Caco-2 (cell line): ENCODE data around the gene NUP153. TPM values are rescaled to one million over a fixed set of nuclear protein-coding genes. Genes with fewer than 3 reads are reported as not detected.
A peak's percentile ranks its signal among the peaks of the same experiment; 100 is the strongest.

ENCODE experiments used
- BruUV-seq: library from RNA; stranded (reverse); fragments of 400-500 nt; replicated peaks from 2 replicates; lab custom pipeline; 2021; lab: Mats Ljungman, UMichigan
- CTCF ChIA-PET: fragments of 300-600 bp; sonication (Branson Sonifier 250); formaldehyde crosslinking; loops from one replicate; lab custom pipeline; 2022; ENCODE audit warnings: antibody characterized with exemption; lab: Charles Lee
- POLR2A ChIA-PET: fragments of 300-600 bp; sonication (Branson Sonifier 250); formaldehyde crosslinking; loops from one replicate; lab custom pipeline; 2022; ENCODE audit warnings: antibody characterized with exemption; lab: Charles Lee
- DNase-seq, 2 experiments: peaks; one replicate each; pipeline versions ENCODE4 v3.0.0 to v3.0.0-alpha.2; 2020 to 2022
- H3K27me3 ChIP-seq: replicated peaks from 2 replicates; pipeline ENCODE4 v1.6.0; 2011; ENCODE audit warnings: low read length; ENCODE audit not compliant: control insufficient read depth, insufficient read depth
- H3K36me3 ChIP-seq: 2 replicates; pipeline ENCODE4 v1.5.1; 2011; ENCODE audit warnings: low read length; ENCODE audit not compliant: control insufficient read depth, insufficient read depth
- H3K4me1 ChIP-seq: fragments of 250-450 bp; sonication (Bioruptor Pico); 2 replicates; pipeline ENCODE4 v1.5.1; 2020; ENCODE audit warnings: mild to moderate bottlenecking
- H3K4me3 ChIP-seq: 2 replicates; pipeline ENCODE4 v1.5.1; 2011; ENCODE audit warnings: low read depth, mild to moderate bottlenecking, control low read depth, low read length
- H3K9me3 ChIP-seq: fragments of 250-450 bp; sonication (Bioruptor Pico); 2 replicates; pipeline ENCODE4 v1.5.1; 2020; ENCODE audit warnings: mild to moderate bottlenecking, moderate library complexity
- H3K27ac Mint-ChIP-seq: one replicate; pipeline ENCODE4 v1.8.0; 2022; ENCODE audit warnings: mixed read lengths; ENCODE audit not compliant: unreplicated experiment
- H3K27me3 Mint-ChIP-seq: one replicate; pipeline ENCODE4 v1.8.0; 2022; ENCODE audit warnings: mixed read lengths; ENCODE audit not compliant: insufficient read depth, unreplicated experiment
- H3K36me3 Mint-ChIP-seq: one replicate; pipeline ENCODE4 v1.8.0; 2022; ENCODE audit warnings: mild to moderate bottlenecking, mixed read lengths; ENCODE audit not compliant: insufficient read depth, unreplicated experiment
- H3K4me1 Mint-ChIP-seq: one replicate; pipeline ENCODE4 v1.8.0; 2022; ENCODE audit warnings: low read depth, mixed read lengths; ENCODE audit not compliant: unreplicated experiment
- H3K4me3 Mint-ChIP-seq: one replicate; pipeline ENCODE4 v1.8.0; 2022; ENCODE audit warnings: mild to moderate bottlenecking, moderate library complexity, mixed read lengths; ENCODE audit not compliant: unreplicated experiment
- H3K9me3 Mint-ChIP-seq: one replicate; pipeline ENCODE4 v1.8.0; 2022; ENCODE audit warnings: mixed read lengths; ENCODE audit not compliant: unreplicated experiment
- CTCF ChIP-seq, 2 experiments: fragments of 200-600 bp in 1 of 2; IDR thresholded peaks; 1 replicate in 1 of 2; 2 replicates in 1 of 2; pipeline versions ENCODE4 v1.5.1 to v1.8.0; 2011 to 2022; ENCODE audit warnings: antibody characterized with exemption in 1 of 2, control low read depth in 1 of 2, inconsistent platforms in 1 of 2, low read depth in 1 of 2, low read length in 1 of 2, mild to moderate bottlenecking in 1 of 2, moderate library complexity in 1 of 2; ENCODE audit not compliant: insufficient read depth in 1 of 2, severe bottlenecking in 1 of 2, unreplicated experiment in 1 of 2
- intact Hi-C: fragments of 100-400 bp; cut with micrococcal nuclease; formaldehyde crosslinking; loops from one replicate; pipeline ENCODE4 v1.10.0; 2022; ENCODE audit not compliant: unreplicated experiment
- total RNA-seq: library from RNA; stranded (reverse); gene quantifications from 2 replicates; pipeline ENCODE4 v1.2.3, GENCODE V29; 2022

The NUP153 gene
- total RNA-seq, 1 experiment from 2014 or later = 53.9 TPM

DNA sequence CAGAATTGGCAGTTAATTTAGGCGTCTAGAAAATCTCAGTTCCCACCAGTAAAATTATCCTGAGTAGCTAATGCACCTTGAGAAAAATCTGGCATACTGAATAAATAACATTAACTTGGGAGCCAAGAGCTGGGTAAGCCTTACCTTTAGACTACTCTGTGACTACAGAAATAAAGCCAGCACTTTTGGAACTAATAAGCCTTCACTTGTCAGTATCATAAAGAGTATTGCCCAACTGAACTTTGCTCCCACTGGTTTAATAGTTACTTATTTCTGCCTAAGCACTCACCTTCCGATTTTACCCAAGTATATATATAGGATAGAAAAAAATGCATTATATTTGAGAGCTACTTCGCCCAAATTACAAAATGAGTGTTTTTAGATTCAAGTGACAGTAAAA lies 95.9 kb downstream of the NUP153 start:
- no peak overlapping the region for H3K4me3 Mint-ChIP-seq
- Histone ChIP-seq H3K36me3 (no peaks in the 10 kb centered on the region), H3K4me3 (no peak overlapping the region), H3K9me3 (no peaks in the 10 kb centered on the region), H3K4me1 (peaks cover 19% of the 10 kb centered on the region), H3K27me3 (no peaks in the 10 kb centered on the region)
- ChIA-PET POLR2A (interaction anchor here (0.6 kb wide), 1 partner anchor 11 kb away, joined by 5 read pairs; the partner anchor contains the start of gene FAM8A1), CTCF (no interaction called here)
- no peak overlapping the region for H3K27ac Mint-ChIP-seq
- BruUV-seq = no TSS peak
- H3K36me3 Mint-ChIP-seq = peaks cover 57% of the 10 kb centered on the region
- no peaks in the 10 kb centered on the region for H3K27me3 Mint-ChIP-seq
- H3K4me1 Mint-ChIP-seq = no peaks in the 10 kb centered on the region
- intact Hi-C loops = no loop called here
- TF ChIP-seq CTCF (IDR thresholded peaks at IDR 0.05; ENCODE audit: insufficient read depth in 1 of 2, low read depth in 1 of 2, low read length in 1 of 2, severe bottlenecking in 1 of 2, unreplicated experiment in 1 of 2) = no peak
- DNase-seq = peak in 1 of 2 experiments; percentile 24
- no peaks in the 10 kb centered on the region for H3K9me3 Mint-ChIP-seq

- Mint-ChIP-seq H3K27ac (no peak overlapping the region), H3K4me3 (no peak overlapping the region), H3K27me3 (no peaks in the 10 kb centered on the region), H3K9me3 (no peaks in the 10 kb centered on the region), H3K4me1 (peaks cover 10% of the 10 kb centered on the region), H3K36me3 (peaks cover 41% of the 10 kb centered on the region)
- no peaks in the 10 kb centered on the region for H3K9me3 ChIP-seq
- no TSS peak for BruUV-seq
- no peak for TF ChIP-seq CTCF (IDR thresholded peaks at IDR 0.05; ENCODE audit: insufficient read depth in 1 of 2, low read depth in 1 of 2, low read length in 1 of 2, severe bottlenecking in 1 of 2, unreplicated experiment in 1 of 2)
- intact Hi-C loops = no loop called here
- POLR2A ChIA-PET = no interaction called here
- no peaks in the 10 kb centered on the region for H3K27me3 ChIP-seq
- no peak for DNase-seq
- H3K36me3 ChIP-seq = no peaks in the 10 kb centered on the region; the same call in 1 of the 2 replicates
- H3K4me3 ChIP-seq = no peak overlapping the region
- CTCF ChIA-PET = no interaction called here
- peaks cover 22% of the 10 kb centered on the region for H3K4me1 ChIP-seq
Observed at GRCh38 chr6:17606606-17607005, 100.1 kb downstream of the NUP153 start.

DNA sequence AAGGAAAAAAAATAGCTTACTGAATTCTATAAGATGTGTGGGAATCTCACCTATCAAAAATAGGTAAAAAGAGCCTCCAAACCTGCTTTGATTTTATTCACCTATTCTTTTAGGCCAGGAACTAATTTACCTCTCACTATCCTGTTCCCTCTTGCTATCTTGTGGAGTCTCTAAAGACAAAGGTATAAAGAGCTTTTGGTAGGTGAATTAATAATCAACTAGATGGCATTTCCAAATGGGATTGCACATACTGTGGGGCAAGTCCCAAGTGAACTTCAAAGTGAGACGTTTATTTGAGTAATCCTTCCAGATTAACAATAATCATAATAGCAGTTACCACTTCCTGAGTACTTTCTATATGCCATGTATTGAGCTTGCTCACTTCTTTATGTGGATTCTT lies 103.8 kb downstream of the NUP153 start:
- H3K36me3 ChIP-seq = no peaks in the 10 kb centered on the region; the same call in 1 of the 2 replicates
- no TSS peak for BruUV-seq
- peaks cover 10% of the 10 kb centered on the region for H3K4me1 ChIP-seq
- no peak overlapping the region for H3K4me3 ChIP-seq
- peak in 1 of 2 experiments; percentile 9 for DNase-seq
- intact Hi-C loops = loop anchor here (5.0 kb wide), 2 partner anchors 199 to 214 kb away; no protein-coding TSS in a partner anchor
- Mint-ChIP-seq H3K27me3 (no peaks in the 10 kb centered on the region), H3K36me3 (peaks cover 33% of the 10 kb centered on the region), H3K9me3 (no peaks in the 10 kb centered on the region), H3K4me3 (peak overlapping the region; percentile 47), H3K4me1 (peaks cover 10% of the 10 kb centered on the region), H3K27ac (peak overlapping the region; percentile 74)
- no peak for TF ChIP-seq CTCF (IDR thresholded peaks at IDR 0.05; ENCODE audit: insufficient read depth in 1 of 2, low read depth in 1 of 2, low read length in 1 of 2, severe bottlenecking in 1 of 2, unreplicated experiment in 1 of 2)
- POLR2A ChIA-PET = no interaction called here
- H3K27me3 ChIP-seq = no peaks in the 10 kb centered on the region
- no peaks in the 10 kb centered on the region for H3K9me3 ChIP-seq
- CTCF ChIA-PET = no interaction called here
